ENCODE results near the gene BCOR.
A peak's percentile ranks its signal among the peaks of the same experiment; 100 is the strongest.

The BCOR gene

DNA sequence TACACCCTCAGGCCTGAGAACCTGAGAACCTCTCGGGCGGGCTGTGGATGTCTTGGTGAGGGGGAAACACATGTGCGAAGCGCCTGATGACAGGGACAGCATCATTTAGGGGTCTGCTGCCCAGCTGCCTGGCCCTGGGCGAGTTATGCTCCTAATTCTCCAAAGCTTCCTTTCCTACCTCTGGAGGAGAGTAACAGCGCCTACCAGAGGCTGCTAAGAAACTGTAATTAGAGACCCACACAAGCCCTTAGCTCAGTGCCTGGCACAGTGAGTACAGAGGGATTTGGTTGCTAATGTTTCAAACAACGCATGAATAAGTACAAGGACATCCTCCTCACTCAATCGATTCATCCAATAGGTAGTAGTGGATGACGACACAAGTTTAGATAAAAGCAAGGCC lies 40.4 kb downstream of the BCOR start:
- Histone ChIP-seq H3K18ac (ENCODE audit: low read depth in 1 of 2, low read length in 2 of 2) (no peak overlapping the region), H3K4me2 (ENCODE audit: low read length, poor library complexity, severe bottlenecking) (no peak overlapping the region), H2AK5ac (ENCODE audit: low read length, severe bottlenecking) (no peak overlapping the region), H3K27ac (ENCODE audit: low read length, poor library complexity, severe bottlenecking) (no peak overlapping the region), H3K14ac (ENCODE audit: low read length in 2 of 2) (no peak overlapping the region), H3K79me1 (replicated peaks; ENCODE audit: low read length, poor library complexity, severe bottlenecking) (peaks cover 12% of the 10 kb centered on the region), H2BK12ac (ENCODE audit: low read length in 2 of 2) (no peak overlapping the region), H3K4me1 (ENCODE audit: control insufficient read depth, insufficient read depth, low read depth, low read length) (no peaks in the 10 kb centered on the region), H3K4me3 (ENCODE audit: insufficient read depth in 1 of 2, low read depth in 1 of 2, low read length in 2 of 2) (no peak overlapping the region), H3K9ac (ENCODE audit: low read length) (no peak overlapping the region), H2BK15ac (ENCODE audit: low read depth, poor library complexity, severe bottlenecking) (no peak overlapping the region), H3K9me3 (ENCODE audit: control insufficient read depth, low read length) (peaks cover 15% of the 10 kb centered on the region), H2AFZ (ENCODE audit: low read depth, low read length) (no peak overlapping the region), H3K36me3 (ENCODE audit: control insufficient read depth in 1 of 2, insufficient read depth in 2 of 2, low read depth in 1 of 2, low read length in 2 of 2) (peaks cover 31 to 72% of the 10 kb centered on the region in 2 experiments), H4K8ac (ENCODE audit: low read length) (no peak overlapping the region), H2BK120ac (ENCODE audit: low read depth, low read length) (no peak overlapping the region), H3K27me3 (ENCODE audit: control insufficient read depth in 1 of 2, insufficient read depth in 1 of 2, low read length in 2 of 2) (peaks cover 0 to 4% of the 10 kb centered on the region in 2 experiments), H3K23ac (ENCODE audit: low read length in 2 of 2) (no peak overlapping the region), H3K4ac (ENCODE audit: low read depth in 1 of 2, low read length in 2 of 2) (no peak overlapping the region), H2BK5ac (ENCODE audit: low read depth, low read length, poor library complexity, severe bottlenecking) (no peak overlapping the region), H4K91ac (ENCODE audit: low read length) (no peak overlapping the region)
- 96% methylated on average over 6 of the region's 9 CpGs for WGBS
- no peak for DNase-seq

DNA sequence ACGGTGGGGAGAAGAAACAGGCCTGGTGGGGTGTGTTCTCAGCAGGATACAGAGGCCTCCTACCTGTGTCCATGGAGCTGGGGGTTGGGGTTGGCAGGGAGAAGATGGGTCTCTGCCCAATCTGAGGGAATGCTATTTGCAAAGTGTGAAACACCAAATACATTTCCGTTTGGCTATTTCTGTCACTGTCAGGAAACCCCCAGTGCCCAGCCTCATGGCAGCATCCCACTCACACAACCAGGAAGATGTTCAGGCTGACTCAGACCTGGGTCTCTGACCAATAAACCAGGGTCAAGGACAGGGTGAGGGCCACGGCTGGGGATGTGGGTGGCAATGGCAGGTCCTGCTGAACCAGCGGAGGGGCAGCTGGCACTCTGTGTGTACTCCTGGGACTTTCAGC lies 41.3 kb downstream of the BCOR start:
- Histone ChIP-seq H3K79me1 (replicated peaks; ENCODE audit: low read length, poor library complexity, severe bottlenecking) (peaks cover 14% of the 10 kb centered on the region), H3K27ac (ENCODE audit: low read length, poor library complexity, severe bottlenecking) (no peak overlapping the region), H3K18ac (ENCODE audit: low read depth in 1 of 2, low read length in 2 of 2) (peak overlapping the region in 1 of 2 experiments; percentile 24), H2AK5ac (ENCODE audit: low read length, severe bottlenecking) (no peak overlapping the region), H3K4me3 (ENCODE audit: insufficient read depth in 1 of 2, low read depth in 1 of 2, low read length in 2 of 2) (no peak overlapping the region), H4K91ac (ENCODE audit: low read length) (no peak overlapping the region), H3K27me3 (ENCODE audit: control insufficient read depth in 1 of 2, insufficient read depth in 1 of 2, low read length in 2 of 2) (peaks cover 0 to 4% of the 10 kb centered on the region in 2 experiments), H3K14ac (ENCODE audit: low read length in 2 of 2) (no peak overlapping the region), H3K4me1 (ENCODE audit: control insufficient read depth, insufficient read depth, low read depth, low read length) (no peaks in the 10 kb centered on the region), H2BK120ac (ENCODE audit: low read depth, low read length) (no peak overlapping the region), H3K4ac (ENCODE audit: low read depth in 1 of 2, low read length in 2 of 2) (no peak overlapping the region), H4K8ac (ENCODE audit: low read length) (no peak overlapping the region), H3K4me2 (ENCODE audit: low read length, poor library complexity, severe bottlenecking) (no peak overlapping the region), H2BK5ac (ENCODE audit: low read depth, low read length, poor library complexity, severe bottlenecking) (no peak overlapping the region), H2AFZ (ENCODE audit: low read depth, low read length) (no peak overlapping the region), H3K23ac (ENCODE audit: low read length in 2 of 2) (no peak overlapping the region), H3K9ac (ENCODE audit: low read length) (no peak overlapping the region), H3K9me3 (ENCODE audit: control insufficient read depth, low read length) (peaks cover 25% of the 10 kb centered on the region), H2BK15ac (ENCODE audit: low read depth, poor library complexity, severe bottlenecking) (no peak overlapping the region), H3K36me3 (ENCODE audit: control insufficient read depth in 1 of 2, insufficient read depth in 2 of 2, low read depth in 1 of 2, low read length in 2 of 2) (peaks cover 40 to 66% of the 10 kb centered on the region in 2 experiments), H2BK12ac (ENCODE audit: low read length in 2 of 2) (no peak overlapping the region)
- DNase-seq: no peak
- no CpG with 5 or more reads among the region's 4 CpGs for WGBS

DNA sequence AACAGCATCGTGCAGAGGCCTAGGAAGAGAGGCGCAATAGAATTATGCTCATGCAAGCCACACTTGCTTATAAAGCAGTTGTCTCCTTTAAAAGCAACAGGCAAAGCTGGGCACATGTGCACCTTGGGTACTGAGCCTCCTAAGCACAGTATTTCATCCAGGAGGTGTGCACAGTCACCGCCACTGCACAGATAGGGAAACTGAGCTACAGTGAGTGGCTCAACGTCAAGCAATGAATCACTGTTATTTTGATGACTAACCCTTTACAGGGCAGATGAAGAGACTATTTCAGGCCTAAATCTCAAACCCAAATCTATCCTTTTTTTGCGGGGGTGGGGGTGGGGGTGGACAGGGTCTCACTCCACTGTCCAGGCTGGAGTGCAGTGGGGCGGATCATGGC lies 42.3 kb downstream of the BCOR start:
- Histone ChIP-seq H2BK15ac (ENCODE audit: low read depth, poor library complexity, severe bottlenecking) (no peak overlapping the region), H2BK120ac (ENCODE audit: low read depth, low read length) (no peak overlapping the region), H3K27me3 (ENCODE audit: control insufficient read depth in 1 of 2, insufficient read depth in 1 of 2, low read length in 2 of 2) (peaks cover 0 to 4% of the 10 kb centered on the region in 2 experiments), H2AFZ (ENCODE audit: low read depth, low read length) (no peak overlapping the region), H2BK12ac (ENCODE audit: low read length in 2 of 2) (no peak overlapping the region), H3K27ac (ENCODE audit: low read length, poor library complexity, severe bottlenecking) (no peak overlapping the region), H3K4ac (ENCODE audit: low read depth in 1 of 2, low read length in 2 of 2) (no peak overlapping the region), H3K9ac (ENCODE audit: low read length) (no peak overlapping the region), H3K23ac (ENCODE audit: low read length in 2 of 2) (no peak overlapping the region), H2AK5ac (ENCODE audit: low read length, severe bottlenecking) (no peak overlapping the region), H3K4me1 (ENCODE audit: control insufficient read depth, insufficient read depth, low read depth, low read length) (no peaks in the 10 kb centered on the region), H3K9me3 (ENCODE audit: control insufficient read depth, low read length) (peaks cover 34% of the 10 kb centered on the region), H4K91ac (ENCODE audit: low read length) (no peak overlapping the region), H3K4me3 (ENCODE audit: insufficient read depth in 1 of 2, low read depth in 1 of 2, low read length in 2 of 2) (no peak overlapping the region), H3K79me1 (replicated peaks; ENCODE audit: low read length, poor library complexity, severe bottlenecking) (peaks cover 12% of the 10 kb centered on the region), H3K4me2 (ENCODE audit: low read length, poor library complexity, severe bottlenecking) (no peak overlapping the region), H4K8ac (ENCODE audit: low read length) (no peak overlapping the region), H3K18ac (ENCODE audit: low read depth in 1 of 2, low read length in 2 of 2) (no peak overlapping the region), H3K36me3 (ENCODE audit: control insufficient read depth in 1 of 2, insufficient read depth in 2 of 2, low read depth in 1 of 2, low read length in 2 of 2) (peaks cover 50 to 61% of the 10 kb centered on the region in 2 experiments), H3K14ac (ENCODE audit: low read length in 2 of 2) (no peak overlapping the region), H2BK5ac (ENCODE audit: low read depth, low read length, poor library complexity, severe bottlenecking) (no peak overlapping the region)
- WGBS: 96% methylated on average over 4 of the region's 6 CpGs
- DNase-seq: no peak

DNA sequence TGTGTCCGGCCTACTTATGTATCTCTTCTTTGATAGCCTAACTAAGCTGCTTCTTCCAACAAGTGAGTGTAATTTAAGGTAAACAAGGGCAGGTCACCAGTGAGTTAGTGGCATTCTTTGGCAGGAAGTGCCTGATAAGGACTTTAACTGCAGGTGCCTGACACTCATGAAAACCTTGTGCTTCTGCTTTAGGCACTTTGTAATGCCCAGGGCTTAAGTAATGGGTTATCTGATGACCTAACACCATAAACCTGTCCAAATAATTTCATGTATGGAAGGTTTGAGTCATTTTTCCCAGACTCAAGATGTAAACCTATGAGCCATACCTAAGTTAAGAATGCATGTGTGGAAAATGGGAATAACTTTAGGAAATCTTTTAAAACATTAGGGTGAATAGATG lies 43.0 kb downstream of the BCOR start:
- Histone ChIP-seq H2BK120ac (ENCODE audit: low read depth, low read length) (no peak overlapping the region), H2BK5ac (ENCODE audit: low read depth, low read length, poor library complexity, severe bottlenecking) (no peak overlapping the region), H3K27me3 (ENCODE audit: control insufficient read depth in 1 of 2, insufficient read depth in 1 of 2, low read length in 2 of 2) (peaks cover 0 to 4% of the 10 kb centered on the region in 2 experiments), H3K4me2 (ENCODE audit: low read length, poor library complexity, severe bottlenecking) (no peak overlapping the region), H3K36me3 (ENCODE audit: control insufficient read depth in 1 of 2, insufficient read depth in 2 of 2, low read depth in 1 of 2, low read length in 2 of 2) (peaks cover 56 to 63% of the 10 kb centered on the region in 2 experiments), H3K4me1 (ENCODE audit: control insufficient read depth, insufficient read depth, low read depth, low read length) (no peaks in the 10 kb centered on the region), H3K18ac (ENCODE audit: low read depth in 1 of 2, low read length in 2 of 2) (no peak overlapping the region), H3K4me3 (ENCODE audit: insufficient read depth in 1 of 2, low read depth in 1 of 2, low read length in 2 of 2) (no peak overlapping the region), H4K91ac (ENCODE audit: low read length) (no peak overlapping the region), H3K23ac (ENCODE audit: low read length in 2 of 2) (no peak overlapping the region), H3K14ac (ENCODE audit: low read length in 2 of 2) (no peak overlapping the region), H2AK5ac (ENCODE audit: low read length, severe bottlenecking) (no peak overlapping the region), H3K27ac (ENCODE audit: low read length, poor library complexity, severe bottlenecking) (no peak overlapping the region), H2BK12ac (ENCODE audit: low read length in 2 of 2) (no peak overlapping the region), H3K79me1 (replicated peaks; ENCODE audit: low read length, poor library complexity, severe bottlenecking) (peaks cover 10% of the 10 kb centered on the region), H3K9me3 (ENCODE audit: control insufficient read depth, low read length) (peaks cover 41% of the 10 kb centered on the region), H2AFZ (ENCODE audit: low read depth, low read length) (no peak overlapping the region), H2BK15ac (ENCODE audit: low read depth, poor library complexity, severe bottlenecking) (no peak overlapping the region), H3K4ac (ENCODE audit: low read depth in 1 of 2, low read length in 2 of 2) (no peak overlapping the region), H4K8ac (ENCODE audit: low read length) (no peak overlapping the region), H3K9ac (ENCODE audit: low read length) (no peak overlapping the region)
- DNase-seq: peak; percentile 29
- 83% methylated on average over 1 of the region's 1 CpG for WGBS

Measured in mesenchymal stem cell (in vitro differentiated cells and primary cell).